WTC11 (cell line): ENCODE measurements around the gene SLC38A1.

ENCODE experiments used
- ZNF121 ChIP-seq: sonication (generic); formaldehyde crosslinking; IDR thresholded peaks from 2 replicates; pipeline ENCODE4 v1.8.0; 2023; ENCODE audit warnings: missing genetic modification reagents
- TF ChIP-seq, protein P1 (sequence below): sonication (generic); formaldehyde crosslinking; IDR thresholded peaks from 2 replicates; pipeline ENCODE4 v1.8.1; 2023; ENCODE audit warnings: mild to moderate bottlenecking, missing genetic modification reagents, moderate library complexity

DNA sequence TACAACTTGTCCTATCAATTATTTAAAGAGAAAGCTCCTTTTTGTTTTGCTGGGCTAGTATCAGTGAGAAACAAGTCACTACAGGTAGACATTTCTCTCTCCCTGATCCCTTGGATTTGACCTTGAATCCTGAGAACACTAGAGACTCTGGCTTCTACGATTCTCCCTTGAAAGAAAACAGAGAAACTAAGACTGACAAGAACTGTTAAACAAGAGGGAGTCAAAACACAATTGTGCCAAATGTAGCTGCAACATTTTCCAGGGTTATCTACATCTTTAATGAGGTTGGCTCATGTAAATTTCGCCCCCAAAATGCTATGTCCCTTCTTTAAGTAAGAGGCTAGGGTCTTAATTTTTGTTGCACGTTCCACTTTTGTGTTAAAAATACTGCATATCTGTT lies 62.4 kb downstream of the SLC38A1 start:
- TF ChIP-seq ZNF121 (CRISPR knock-in tag), result no peak
- TF ChIP-seq, protein P1, sequence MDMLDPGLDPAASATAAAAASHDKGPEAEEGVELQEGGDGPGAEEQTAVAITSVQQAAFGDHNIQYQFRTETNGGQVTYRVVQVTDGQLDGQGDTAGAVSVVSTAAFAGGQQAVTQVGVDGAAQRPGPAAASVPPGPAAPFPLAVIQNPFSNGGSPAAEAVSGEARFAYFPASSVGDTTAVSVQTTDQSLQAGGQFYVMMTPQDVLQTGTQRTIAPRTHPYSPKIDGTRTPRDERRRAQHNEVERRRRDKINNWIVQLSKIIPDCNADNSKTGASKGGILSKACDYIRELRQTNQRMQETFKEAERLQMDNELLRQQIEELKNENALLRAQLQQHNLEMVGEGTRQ (CRISPR knock-in tag), result no peak
